ENCODE measurements around the gene NMNAT2. TPM values are rescaled to one million over a fixed set of nuclear protein-coding genes. Genes with fewer than 3 reads are reported as not detected.

NMNAT2 gene
- polyA plus RNA-seq, 1 experiment, result 0.19 TPM

GRCh38 chr1:183239793-183240525, 178.2 kb downstream of the NMNAT2 start:
- ChIA-PET POLR2A (no interaction called here), CTCF (interaction anchor here (1.5 to 1.9 kb wide), 2 partner anchors 11 kb away, joined by 3 to 4 read pairs; no protein-coding TSS in a partner anchor)
- TF ChIP-seq CTCF (IDR thresholded peaks at IDR 0.05; ENCODE audit: low read depth, low read length), result no peak
- DNase-seq (ENCODE audit: low read depth, low spot score), result no peak
- Histone ChIP-seq H3K9me3 (ENCODE audit: control insufficient read depth, insufficient read depth, low read length) (no peaks in the 10 kb centered on the region), H3K27ac (ENCODE audit: low read depth, low read length) (no peak overlapping the region), H3K4me3 (ENCODE audit: low read depth, low read length) (no peak overlapping the region), H3K27me3 (ENCODE audit: control insufficient read depth, insufficient read depth, low read length) (no peaks in the 10 kb centered on the region)

- Histone ChIP-seq H3K27me3 (ENCODE audit: control insufficient read depth, insufficient read depth, low read length) (no peaks in the 10 kb centered on the region), H3K9me3 (ENCODE audit: control insufficient read depth, insufficient read depth, low read length) (no peaks in the 10 kb centered on the region), H3K27ac (ENCODE audit: low read depth, low read length) (no peak overlapping the region), H3K4me3 (ENCODE audit: low read depth, low read length) (no peak overlapping the region)
- TF ChIP-seq CTCF (IDR thresholded peaks at IDR 0.05; ENCODE audit: low read depth, low read length), result no peak
- no peak for DNase-seq (ENCODE audit: low read depth, low spot score)
- ChIA-PET CTCF (interaction anchor here (1.5 kb wide), 1 partner anchor 10 kb away, joined by 3 read pairs; no protein-coding TSS in a partner anchor), POLR2A (no interaction called here)
Measured at GRCh38 chr1:183239220-183239742, 178.9 kb downstream of the NMNAT2 start.

- Histone ChIP-seq H3K9me3 (ENCODE audit: control insufficient read depth, insufficient read depth, low read length) (no peaks in the 10 kb centered on the region), H3K27me3 (ENCODE audit: control insufficient read depth, insufficient read depth, low read length) (no peaks in the 10 kb centered on the region), H3K4me3 (ENCODE audit: low read depth, low read length) (no peak overlapping the region), H3K27ac (ENCODE audit: low read depth, low read length) (no peak overlapping the region)
- ChIA-PET POLR2A (interaction anchor here (0.9 kb wide), 1 partner anchor 30 kb away, joined by 5 read pairs; no protein-coding TSS in a partner anchor), CTCF (interaction anchor here (0.7 to 1.3 kb wide), 3 partner anchors 10 to 275 kb away, joined by 3 to 8 read pairs (median 3); no protein-coding TSS in a partner anchor)
- no peak for TF ChIP-seq CTCF (IDR thresholded peaks at IDR 0.05; ENCODE audit: low read depth, low read length)
- no peak for DNase-seq (ENCODE audit: low read depth, low spot score)
Measured at GRCh38 chr1:183238071-183238470, 180.1 kb downstream of the NMNAT2 start.

GRCh38 chr1:183237046-183237445, 181.1 kb downstream of the NMNAT2 start:
- no peak overlapping the region for H3K27ac ChIP-seq (ENCODE audit: low read depth, low read length)
- no peaks in the 10 kb centered on the region for H3K9me3 ChIP-seq (ENCODE audit: control insufficient read depth, insufficient read depth, low read length)
- no peak overlapping the region for H3K4me3 ChIP-seq (ENCODE audit: low read depth, low read length)
- no peaks in the 10 kb centered on the region for H3K27me3 ChIP-seq (ENCODE audit: control insufficient read depth, insufficient read depth, low read length)
- TF ChIP-seq CTCF (IDR thresholded peaks at IDR 0.05; ENCODE audit: low read depth, low read length), result no peak
- CTCF ChIA-PET, result interaction anchor here (1.3 kb wide), 1 partner anchor 8 kb away, joined by 8 read pairs; no protein-coding TSS in a partner anchor
- POLR2A ChIA-PET, result no interaction called here
- no peak for DNase-seq (ENCODE audit: low read depth, low spot score)

- Histone ChIP-seq H3K9me3 (ENCODE audit: control insufficient read depth, insufficient read depth, low read length) (no peaks in the 10 kb centered on the region), H3K4me3 (ENCODE audit: low read depth, low read length) (no peak overlapping the region), H3K27me3 (ENCODE audit: control insufficient read depth, insufficient read depth, low read length) (no peaks in the 10 kb centered on the region), H3K27ac (ENCODE audit: low read depth, low read length) (no peak overlapping the region)
- no peak for DNase-seq (ENCODE audit: low read depth, low spot score)
- ChIA-PET POLR2A (no interaction called here), CTCF (no interaction called here)
- no peak for TF ChIP-seq CTCF (IDR thresholded peaks at IDR 0.05; ENCODE audit: low read depth, low read length)
Measured at GRCh38 chr1:183236158-183236725, 181.9 kb downstream of the NMNAT2 start.

All from AG04450 (cell line).